IgD-negative memory B cell (primary cell): ENCODE results near the gene AHCTF1. TPM values are rescaled to one million over a fixed set of nuclear protein-coding genes. Genes with fewer than 3 reads are reported as not detected.
A peak's percentile ranks its signal among the peaks of the same experiment; 100 is the strongest.
"Not testable (repeated sequence)": the region's sequence is repeated elsewhere in the genome, so short reads cannot be mapped to it uniquely, and the experiment has no call there.

Source experiments
- H3K27ac Mint-ChIP-seq, 3 donors: one replicate each; pipeline ENCODE4 v1.8.0; 2020 to 2022; ENCODE audit warnings: mild to moderate bottlenecking in 3 of 3, mixed read lengths in 3 of 3, moderate library complexity in 1 of 3
- H3K27me3 Mint-ChIP-seq: one replicate; pipeline ENCODE4 v1.8.0; 2021; ENCODE audit warnings: mixed read lengths
- H3K36me3 Mint-ChIP-seq: one replicate; pipeline ENCODE4 v1.8.0; 2020; ENCODE audit warnings: mild to moderate bottlenecking, mixed read lengths
- H3K4me1 Mint-ChIP-seq, 3 donors: one replicate each; pipeline ENCODE4 v1.8.0; 2020 to 2022; ENCODE audit warnings: mixed read lengths in 3 of 3, mild to moderate bottlenecking in 1 of 3
- H3K4me3 Mint-ChIP-seq, 4 donors: one replicate each; pipeline ENCODE4 v1.8.0; 2020 to 2022; ENCODE audit warnings: mild to moderate bottlenecking in 4 of 4, mixed read lengths in 4 of 4, moderate library complexity in 3 of 4
- H3K9me3 Mint-ChIP-seq, 3 donors: one replicate each; pipeline ENCODE4 v1.8.0; 2020 to 2021; ENCODE audit warnings: mixed read lengths in 3 of 3, mild to moderate bottlenecking in 1 of 3
- polyA plus RNA-seq: library from polyadenylated mRNA; unstranded; fragments of 300-500 nt; fragmentation: Illumina TruSeq; gene quantifications from one replicate; pipeline ENCODE4 v1.2.3, GENCODE V29; 2021

AHCTF1 gene
- polyA plus RNA-seq, 1 donor from 2014 or later, result 16.0 TPM

DNA sequence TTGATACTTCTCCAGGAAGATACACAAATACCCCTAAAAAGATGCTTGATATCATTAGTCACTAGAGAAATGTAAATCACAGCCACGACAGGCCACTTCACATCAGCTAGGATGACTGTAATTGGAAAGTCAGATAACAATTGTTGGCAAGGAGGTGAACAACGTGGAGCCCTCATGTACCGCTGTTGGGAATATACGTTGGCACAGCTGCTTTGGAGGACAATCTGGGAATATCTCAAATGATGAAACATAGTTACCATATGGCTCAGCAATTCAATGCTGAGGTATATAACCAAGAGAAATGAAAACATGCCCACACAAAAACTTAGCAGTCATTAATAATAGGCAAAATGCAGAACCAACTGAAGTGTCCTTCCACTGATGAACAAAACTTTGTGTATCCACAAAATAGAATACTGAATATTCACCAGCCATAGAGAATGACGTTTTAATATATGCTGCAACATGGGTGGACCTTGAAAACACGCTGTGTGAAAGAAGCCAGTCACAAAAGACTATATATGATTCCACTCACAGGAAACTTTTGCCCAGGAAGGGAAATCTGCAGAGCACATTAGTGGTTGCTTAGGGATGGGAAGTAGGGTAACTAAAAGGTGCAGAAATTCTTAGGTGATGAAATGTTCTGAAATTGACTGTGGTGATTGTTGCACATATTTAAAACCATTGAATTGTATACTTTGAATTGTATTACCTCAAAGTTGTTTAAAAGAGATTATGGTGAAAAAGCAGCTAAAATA lies 95.4 kb downstream of the AHCTF1 start:
- H3K27ac Mint-ChIP-seq, result no peak overlapping the region
- H3K4me3 Mint-ChIP-seq, result no peak overlapping the region
- peaks cover 4% of the 10 kb centered on the region for H3K36me3 Mint-ChIP-seq
- peaks cover 3% of the 10 kb centered on the region for H3K27me3 Mint-ChIP-seq
- H3K9me3 Mint-ChIP-seq, result no peaks in the 10 kb centered on the region
- peaks cover 0 to 10% (median 8%) of the 10 kb centered on the region in 3 donors for H3K4me1 Mint-ChIP-seq

DNA sequence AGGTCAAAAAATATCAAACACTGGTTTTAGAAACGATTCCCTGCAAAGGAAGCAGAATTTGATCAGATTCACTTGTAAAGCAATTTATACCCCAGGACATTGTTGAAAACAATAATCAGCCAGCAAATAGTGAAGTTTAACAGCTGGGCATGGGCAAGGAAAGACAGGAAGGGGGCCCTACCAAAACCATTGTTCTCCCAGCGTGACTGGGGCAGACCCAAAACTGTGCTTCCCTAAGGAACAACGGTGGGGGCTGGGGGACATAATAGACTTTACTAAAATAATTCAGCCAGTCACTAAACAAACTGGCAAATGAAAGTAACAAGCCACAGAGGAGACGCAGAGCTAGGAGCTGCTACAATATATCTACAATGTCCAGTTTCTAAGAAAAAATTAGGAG lies 100.2 kb downstream of the AHCTF1 start:
- Mint-ChIP-seq H3K4me3 (no peak overlapping the region), H3K36me3 (peaks cover 3% of the 10 kb centered on the region), H3K9me3 (peaks cover 8 to 9% (median 8%) of the 10 kb centered on the region in 3 donors), H3K27ac (peak overlapping the region in 1 of 3 donors; percentile 24), H3K4me1 (peaks cover 0 to 3% (median 2%) of the 10 kb centered on the region in 3 donors), H3K27me3 (peaks cover 3% of the 10 kb centered on the region)

- H3K36me3 Mint-ChIP-seq, result peaks cover 3% of the 10 kb centered on the region
These were observed 102.9 kb downstream of the AHCTF1 start for GRCh38 chr1:246828818-246829217.

GRCh38 chr1:246827396-246827795 lies 104.4 kb downstream of the AHCTF1 start:
- H3K9me3 Mint-ChIP-seq, result peaks cover 8 to 9% (median 8%) of the 10 kb centered on the region in 3 donors
- H3K27me3 Mint-ChIP-seq, result peaks cover 3% of the 10 kb centered on the region
- H3K4me3 Mint-ChIP-seq, result no peak overlapping the region
- H3K4me1 Mint-ChIP-seq, result peaks cover 0 to 3% (median 0%) of the 10 kb centered on the region in 3 donors
- peaks cover 3% of the 10 kb centered on the region for H3K36me3 Mint-ChIP-seq
- no peak overlapping the region for H3K27ac Mint-ChIP-seq

More at GRCh38 chr1:246828818-246829217, 102.9 kb downstream of the AHCTF1 start:
- no peak overlapping the region for H3K4me3 Mint-ChIP-seq
- peaks cover 8 to 9% (median 8%) of the 10 kb centered on the region in 3 donors for H3K9me3 Mint-ChIP-seq
- peak overlapping the region in 1 of 3 donors; percentile 0 for H3K27ac Mint-ChIP-seq
- peaks cover 3% of the 10 kb centered on the region for H3K27me3 Mint-ChIP-seq
- peaks cover 0 to 3% (median 0%) of the 10 kb centered on the region in 3 donors for H3K4me1 Mint-ChIP-seq

DNA sequence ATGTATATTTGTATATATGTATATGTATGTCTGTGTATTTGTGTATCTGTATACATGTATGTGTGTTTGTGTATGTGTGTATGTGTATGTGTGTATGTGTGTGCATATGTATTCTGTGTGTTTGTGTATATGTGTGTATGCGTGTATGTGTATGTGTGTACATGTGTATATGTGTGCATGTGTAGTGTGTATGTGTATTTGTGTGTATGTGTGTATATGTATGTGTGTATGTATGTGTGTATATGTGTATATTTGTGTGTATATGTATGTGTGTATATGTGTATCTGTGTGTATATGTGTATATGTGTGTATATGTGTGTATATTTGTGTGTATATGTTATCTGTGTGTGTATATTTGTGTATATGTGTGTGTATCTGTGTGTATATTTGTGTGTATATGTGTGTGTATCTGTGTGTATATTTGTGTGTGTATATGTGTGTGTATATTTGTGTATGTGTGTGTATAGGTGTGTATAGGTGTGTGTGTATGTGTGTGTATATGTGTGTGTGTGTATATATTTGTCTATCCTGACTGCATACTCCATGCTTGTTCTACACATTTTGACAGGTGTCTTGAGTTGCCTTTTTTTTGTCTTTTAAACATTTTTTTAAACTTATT lies 106.1 kb downstream of the AHCTF1 start:
- H3K9me3 Mint-ChIP-seq, result peaks cover 8 to 9% (median 8%) of the 10 kb centered on the region in 3 donors
- no peak overlapping the region for H3K27ac Mint-ChIP-seq
- H3K36me3 Mint-ChIP-seq, result peaks cover 2% of the 10 kb centered on the region
- no peak overlapping the region for H3K4me3 Mint-ChIP-seq
- H3K27me3 Mint-ChIP-seq, result no peaks in the 10 kb centered on the region
- H3K4me1 Mint-ChIP-seq, result peaks cover 0 to 3% (median 0%) of the 10 kb centered on the region in 3 donors

DNA sequence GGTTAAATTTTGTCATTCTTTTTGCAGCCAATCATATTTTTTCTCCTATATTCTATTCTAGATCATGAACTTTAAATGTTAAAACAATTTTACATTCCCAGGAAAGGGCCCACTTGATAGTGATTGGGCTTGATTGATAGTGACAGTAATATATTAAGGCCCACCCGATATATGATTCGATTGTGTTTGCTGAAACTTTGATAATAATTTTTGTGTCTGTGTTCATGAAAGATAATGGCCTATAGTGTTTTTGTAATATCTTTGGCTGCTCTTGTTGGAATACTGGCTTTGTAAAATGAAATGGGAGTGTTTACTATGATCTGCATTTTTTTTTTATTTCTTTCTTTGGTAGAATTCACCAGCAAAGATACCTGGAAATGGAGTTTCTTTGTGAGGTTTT lies 107.2 kb downstream of the AHCTF1 start:
- Mint-ChIP-seq H3K4me3 (no peak overlapping the region), H3K9me3 (peaks cover 6 to 7% (median 7%) of the 10 kb centered on the region in 3 donors), H3K36me3 (peaks cover 2% of the 10 kb centered on the region), H3K4me1 (peaks cover 0 to 3% (median 0%) of the 10 kb centered on the region in 3 donors), H3K27me3 (no peaks in the 10 kb centered on the region), H3K27ac (no peak overlapping the region)

- peak overlapping the region in 1 of 3 donors; percentile 57 for H3K27ac Mint-ChIP-seq
- not testable (repeated sequence) for H3K4me3 Mint-ChIP-seq
These were observed 109.6 kb downstream of the AHCTF1 start for GRCh38 chr1:246822154-246822553.

DNA sequence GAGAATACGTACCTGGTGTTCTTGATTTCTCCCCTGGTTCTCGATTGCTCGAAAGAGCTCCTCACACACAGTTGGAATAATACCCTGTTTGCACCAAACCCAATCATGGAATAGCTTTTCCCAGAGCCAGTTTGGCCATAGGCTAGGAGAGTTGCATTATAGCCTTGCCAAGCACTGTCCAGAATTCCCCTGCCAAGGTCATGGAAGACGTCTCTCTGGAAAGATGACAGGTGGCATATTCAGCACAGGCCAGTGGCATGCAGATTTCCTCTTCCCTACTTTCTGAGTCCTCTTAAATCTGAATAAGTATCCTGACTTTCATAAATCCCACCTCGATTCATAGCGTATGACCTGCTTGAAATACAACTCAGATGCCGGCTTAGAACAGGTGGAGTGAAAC lies 111.1 kb downstream of the AHCTF1 start:
- Mint-ChIP-seq H3K27ac (no peak overlapping the region), H3K4me3 (no peak overlapping the region), H3K27me3 (peaks cover 2% of the 10 kb centered on the region), H3K4me1 (peaks cover 0 to 2% (median 0%) of the 10 kb centered on the region in 3 donors), H3K36me3 (no peaks in the 10 kb centered on the region), H3K9me3 (no peaks in the 10 kb centered on the region)

More at GRCh38 chr1:246822154-246822553, 109.6 kb downstream of the AHCTF1 start:
- not testable (repeated sequence) for H3K4me1 Mint-ChIP-seq, H3K9me3 Mint-ChIP-seq, H3K27me3 Mint-ChIP-seq, H3K36me3 Mint-ChIP-seq

DNA sequence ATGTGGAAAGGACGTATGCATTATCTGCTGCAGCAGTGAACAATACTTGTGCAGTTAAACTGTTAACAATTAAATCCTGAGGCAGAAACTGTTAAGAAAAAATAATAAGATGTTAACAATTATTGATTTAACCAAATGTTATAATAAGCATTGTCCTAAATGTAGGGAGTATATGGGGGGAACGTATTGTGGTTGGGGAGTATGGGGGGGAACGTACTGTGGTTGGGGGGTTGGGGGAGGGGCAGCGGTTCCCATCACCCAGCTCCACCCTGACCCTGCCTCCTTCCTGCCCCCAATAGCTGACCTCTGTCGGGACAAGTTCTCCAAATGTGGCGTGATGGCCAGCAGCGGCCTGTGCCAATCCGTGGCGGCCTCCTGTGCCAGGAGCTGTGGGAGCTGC lies 114.0 kb downstream of the AHCTF1 start:
- peaks cover 13% of the 10 kb centered on the region for H3K27me3 Mint-ChIP-seq
- not testable (repeated sequence) for H3K9me3 Mint-ChIP-seq, H3K4me3 Mint-ChIP-seq, H3K27ac Mint-ChIP-seq, H3K4me1 Mint-ChIP-seq, H3K36me3 Mint-ChIP-seq

GRCh38 chr1:246815693-246816270 lies 116.0 kb downstream of the AHCTF1 start:
- Mint-ChIP-seq H3K36me3 (no peaks in the 10 kb centered on the region), H3K9me3 (no peaks in the 10 kb centered on the region), H3K4me3 (no peak overlapping the region), H3K27ac (no peak overlapping the region), H3K4me1 (peaks cover 0 to 5% (median 2%) of the 10 kb centered on the region in 3 donors), H3K27me3 (peaks cover 15% of the 10 kb centered on the region)

GRCh38 chr1:246814890-246815289 lies 116.9 kb downstream of the AHCTF1 start:
- Mint-ChIP-seq H3K9me3 (no peaks in the 10 kb centered on the region), H3K4me1 (peaks cover 0 to 5% (median 2%) of the 10 kb centered on the region in 3 donors), H3K4me3 (peak overlapping the region in 1 of 4 donors; percentile 65), H3K36me3 (no peaks in the 10 kb centered on the region), H3K27me3 (peaks cover 15% of the 10 kb centered on the region), H3K27ac (no peak overlapping the region)

DNA sequence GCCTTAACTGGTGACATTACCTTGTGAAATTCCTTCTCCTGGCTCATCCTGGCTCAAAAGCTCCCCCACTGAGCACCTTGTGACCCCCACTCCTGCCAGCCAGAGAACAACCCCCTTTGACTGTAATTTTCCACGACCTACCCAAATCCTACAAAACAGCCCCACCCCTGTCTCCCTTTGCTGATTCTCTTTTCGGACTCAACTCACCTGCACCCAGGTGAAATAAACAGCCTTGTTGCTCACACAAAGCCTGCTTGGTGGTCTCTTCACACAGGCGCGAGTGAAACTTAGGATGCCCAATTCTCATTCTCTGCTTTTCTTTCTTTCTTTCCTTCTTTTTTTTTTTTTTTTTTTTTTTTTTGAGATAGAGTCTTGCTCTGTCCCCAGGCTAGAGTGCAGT lies 118.4 kb downstream of the AHCTF1 start:
- H3K4me3 Mint-ChIP-seq, H3K4me1 Mint-ChIP-seq, H3K27ac Mint-ChIP-seq, H3K36me3 Mint-ChIP-seq, H3K9me3 Mint-ChIP-seq: not testable (repeated sequence)
- peaks cover 15% of the 10 kb centered on the region for H3K27me3 Mint-ChIP-seq

DNA sequence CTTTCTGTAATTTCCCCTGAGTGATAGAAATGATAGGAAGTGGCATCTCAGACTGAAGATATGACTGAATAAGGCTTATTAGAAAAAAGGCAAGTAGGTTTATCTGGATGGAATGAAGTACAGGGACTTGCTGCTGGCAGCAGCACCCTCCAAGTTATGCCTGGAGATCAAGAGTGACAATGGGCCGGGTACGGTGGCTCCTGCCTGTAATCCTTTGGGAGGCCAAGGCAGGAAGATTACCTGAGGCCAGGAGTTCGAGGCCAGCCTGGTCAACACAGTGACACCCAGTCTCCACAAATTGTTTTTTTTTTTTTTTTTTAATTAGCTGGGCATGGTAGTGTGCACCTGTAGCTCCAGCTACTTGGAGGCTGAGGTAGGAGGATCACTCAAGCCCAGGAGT lies 119.8 kb downstream of the AHCTF1 start:
- peaks cover 16% of the 10 kb centered on the region for H3K27me3 Mint-ChIP-seq
- H3K27ac Mint-ChIP-seq, result no peak overlapping the region
- peaks cover 0 to 5% (median 0%) of the 10 kb centered on the region in 3 donors for H3K4me1 Mint-ChIP-seq
- no peak overlapping the region for H3K4me3 Mint-ChIP-seq
- H3K9me3 Mint-ChIP-seq, result no peaks in the 10 kb centered on the region
- H3K36me3 Mint-ChIP-seq, result no peaks in the 10 kb centered on the region

- Mint-ChIP-seq H3K36me3 (no peaks in the 10 kb centered on the region), H3K4me1 (peaks cover 0 to under 1% (median 0%) of the 10 kb centered on the region in 3 donors), H3K4me3 (no peak overlapping the region), H3K27ac (no peak overlapping the region), H3K9me3 (no peaks in the 10 kb centered on the region), H3K27me3 (peaks cover 10% of the 10 kb centered on the region)
These were observed 122.3 kb downstream of the AHCTF1 start for GRCh38 chr1:246809473-246809872.

- H3K27me3 Mint-ChIP-seq, result peaks cover 2% of the 10 kb centered on the region
These were observed 126.5 kb downstream of the AHCTF1 start for GRCh38 chr1:246805135-246805716.

More at GRCh38 chr1:246805135-246805716, 126.5 kb downstream of the AHCTF1 start:
- Mint-ChIP-seq H3K4me3 (no peak overlapping the region), H3K4me1 (peaks cover 0 to 4% (median 0%) of the 10 kb centered on the region in 3 donors), H3K27ac (peak overlapping the region in 1 of 3 donors; percentile 28), H3K36me3 (no peaks in the 10 kb centered on the region), H3K9me3 (peaks cover 0 to 1% (median 0%) of the 10 kb centered on the region in 3 donors)
